Activated T-helper 9 cell treated with anti-CD3 and anti-CD28 coated beads, Interleukin-2, amount 50 U/mL, for 16 hours (primary cell): Measurements from ENCODE around the gene SLC16A13.
"Not testable (repeated sequence)": the region's sequence is repeated elsewhere in the genome, so short reads cannot be mapped to it uniquely, and the experiment has no call there.

Source experiments
- DNase-seq: peaks from one replicate; pipeline ENCODE4 v3.0.0-alpha.2; 2020; ENCODE audit warnings: low read depth

SLC16A13 gene

GRCh38 chr17:7063518-7064094 lies 27.8 kb downstream of the SLC16A13 start:
- no peak for DNase-seq

GRCh38 chr17:7064261-7064660 lies 28.4 kb downstream of the SLC16A13 start:
- no peak for DNase-seq

GRCh38 chr17:7067198-7067597 lies 31.4 kb downstream of the SLC16A13 start:
- DNase-seq = no peak

- no peak for DNase-seq
Measured at GRCh38 chr17:7068268-7068667, 32.5 kb downstream of the SLC16A13 start.

GRCh38 chr17:7070712-7071111 lies 34.9 kb downstream of the SLC16A13 start:
- no peak for DNase-seq

- no peak for DNase-seq
Measured at GRCh38 chr17:7072406-7072805, 36.6 kb downstream of the SLC16A13 start.

- no peak for DNase-seq
Measured at GRCh38 chr17:7074931-7075330, 39.1 kb downstream of the SLC16A13 start.

- no peak for DNase-seq
Measured at GRCh38 chr17:7077911-7078546, 42.2 kb downstream of the SLC16A13 start.

GRCh38 chr17:7078711-7079110 lies 42.9 kb downstream of the SLC16A13 start:
- no peak for DNase-seq

GRCh38 chr17:7079581-7080455 lies 44.0 kb downstream of the SLC16A13 start, which contains the start of gene CLEC10A:
Gene CLEC10A (minus strand): TSS chr17:7080251. CDS start chr17:7078812, 1,439 bp downstream.
- DNase-seq = no peak

GRCh38 chr17:7080456-7081041 lies 44.7 kb downstream of the SLC16A13 start:
- no peak for DNase-seq

GRCh38 chr17:7081341-7082062 lies 45.7 kb downstream of the SLC16A13 start:
- DNase-seq = no peak

- no peak for DNase-seq
Measured at GRCh38 chr17:7083592-7083991, 47.8 kb downstream of the SLC16A13 start.

- no peak for DNase-seq
Measured at GRCh38 chr17:7084088-7084487, 48.3 kb downstream of the SLC16A13 start.

GRCh38 chr17:7088442-7088841 lies 52.6 kb downstream of the SLC16A13 start:
- DNase-seq = not testable (repeated sequence)

GRCh38 chr17:7089570-7089969 lies 53.8 kb downstream of the SLC16A13 start:
- DNase-seq = not testable (repeated sequence)
